Glutamatergic neuron (in vitro differentiated cells): ENCODE measurements around the gene SIN3A. TPM values are rescaled to one million over a fixed set of nuclear protein-coding genes. Genes with fewer than 3 reads are reported as not detected.

Experiments used
- DNase-seq: peaks from one replicate; pipeline ENCODE4 v3.0.0; 2022
- H3K27ac Mint-ChIP-seq: one replicate; pipeline ENCODE4 v1.8.0; 2020; ENCODE audit warnings: mild to moderate bottlenecking, mixed read lengths, inconsistent platforms; ENCODE audit not compliant: unreplicated experiment
- H3K27me3 Mint-ChIP-seq: one replicate; pipeline ENCODE4 v1.8.0; 2020; ENCODE audit warnings: mild to moderate bottlenecking, moderate library complexity, mixed read lengths, inconsistent platforms; ENCODE audit not compliant: unreplicated experiment
- H3K36me3 Mint-ChIP-seq: one replicate; pipeline ENCODE4 v1.8.0; 2020; ENCODE audit warnings: mild to moderate bottlenecking, mixed read lengths, inconsistent platforms; ENCODE audit not compliant: unreplicated experiment
- H3K4me1 Mint-ChIP-seq: one replicate; pipeline ENCODE4 v1.8.0; 2020; ENCODE audit warnings: mild to moderate bottlenecking, low read depth, mixed read lengths, inconsistent platforms; ENCODE audit not compliant: unreplicated experiment
- H3K4me3 Mint-ChIP-seq: one replicate; pipeline ENCODE4 v1.8.0; 2020; ENCODE audit warnings: mild to moderate bottlenecking, mixed read lengths, inconsistent platforms; ENCODE audit not compliant: unreplicated experiment
- H3K9me3 Mint-ChIP-seq: one replicate; pipeline ENCODE4 v1.8.0; 2020; ENCODE audit warnings: mild to moderate bottlenecking, moderate library complexity, mixed read lengths, inconsistent platforms; ENCODE audit not compliant: unreplicated experiment
- microRNA-seq: library from miRNA; unstranded; fragments of <30 nt; microRNA quantifications from one replicate; pipeline ENCODE4, GENCODE V29; 2020; ENCODE audit not compliant: unreplicated experiment
- total RNA-seq: library from RNA; stranded (reverse); fragmentation: NEBNext Ultra II Directional; extraction: Animal tissue kit (Norgen Biotek cat#: 25700); gene quantifications from one replicate; pipeline ENCODE4 v1.2.1, GENCODE V29; 2021; ENCODE audit not compliant: unreplicated experiment
- TF ChIP-seq, protein P1 (sequence below): fragments of 200-600 bp; sonication (generic); IDR thresholded peaks from one replicate; pipeline ENCODE4 v1.5.0; 2021; ENCODE audit not compliant: partially characterized antibody, unreplicated experiment

SIN3A gene
- total RNA-seq, 1 donor from 2014 or later, result 45.4 TPM

- peaks cover 2% of the 10 kb centered on the region for H3K27me3 Mint-ChIP-seq
- H3K4me1 Mint-ChIP-seq, result no peaks in the 10 kb centered on the region
- H3K36me3 Mint-ChIP-seq, result no peaks in the 10 kb centered on the region
- no peaks in the 10 kb centered on the region for H3K9me3 Mint-ChIP-seq
- H3K4me3 Mint-ChIP-seq, result no peak overlapping the region
- DNase-seq, result no peak
- TF ChIP-seq, protein P1, sequence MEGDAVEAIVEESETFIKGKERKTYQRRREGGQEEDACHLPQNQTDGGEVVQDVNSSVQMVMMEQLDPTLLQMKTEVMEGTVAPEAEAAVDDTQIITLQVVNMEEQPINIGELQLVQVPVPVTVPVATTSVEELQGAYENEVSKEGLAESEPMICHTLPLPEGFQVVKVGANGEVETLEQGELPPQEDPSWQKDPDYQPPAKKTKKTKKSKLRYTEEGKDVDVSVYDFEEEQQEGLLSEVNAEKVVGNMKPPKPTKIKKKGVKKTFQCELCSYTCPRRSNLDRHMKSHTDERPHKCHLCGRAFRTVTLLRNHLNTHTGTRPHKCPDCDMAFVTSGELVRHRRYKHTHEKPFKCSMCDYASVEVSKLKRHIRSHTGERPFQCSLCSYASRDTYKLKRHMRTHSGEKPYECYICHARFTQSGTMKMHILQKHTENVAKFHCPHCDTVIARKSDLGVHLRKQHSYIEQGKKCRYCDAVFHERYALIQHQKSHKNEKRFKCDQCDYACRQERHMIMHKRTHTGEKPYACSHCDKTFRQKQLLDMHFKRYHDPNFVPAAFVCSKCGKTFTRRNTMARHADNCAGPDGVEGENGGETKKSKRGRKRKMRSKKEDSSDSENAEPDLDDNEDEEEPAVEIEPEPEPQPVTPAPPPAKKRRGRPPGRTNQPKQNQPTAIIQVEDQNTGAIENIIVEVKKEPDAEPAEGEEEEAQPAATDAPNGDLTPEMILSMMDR, result no peak
- no peak overlapping the region for H3K27ac Mint-ChIP-seq
Measured at GRCh38 chr15:75327005-75327404, 124.5 kb downstream of the SIN3A start.

- Mint-ChIP-seq H3K27ac (no peak overlapping the region), H3K4me3 (no peak overlapping the region), H3K27me3 (peaks cover 3% of the 10 kb centered on the region), H3K4me1 (no peaks in the 10 kb centered on the region), H3K36me3 (no peaks in the 10 kb centered on the region), H3K9me3 (no peaks in the 10 kb centered on the region)
- no peak for DNase-seq
- TF ChIP-seq, protein P1, result no peak
Measured at GRCh38 chr15:75325922-75326321, 125.6 kb downstream of the SIN3A start.

DNA sequence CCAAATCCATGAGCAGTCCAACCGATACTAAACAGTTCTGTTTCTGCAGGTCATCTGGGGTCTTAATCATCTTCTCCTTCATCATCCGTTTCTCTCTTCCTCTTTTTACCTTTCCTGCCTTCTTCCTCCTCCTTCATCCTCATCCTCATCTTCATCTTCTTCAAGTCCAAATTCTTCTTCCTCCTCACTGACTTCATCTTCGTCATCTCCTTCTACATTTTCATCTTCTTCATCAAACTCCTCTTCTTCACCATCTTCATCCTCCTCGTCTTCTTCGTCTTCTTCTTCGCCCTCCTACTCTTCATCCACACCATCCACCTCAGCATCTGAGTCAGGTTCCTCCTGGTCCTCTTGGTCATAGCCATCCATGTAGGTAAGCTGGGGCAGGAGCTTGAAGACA is 129.8 kb downstream of the SIN3A start:
- TF ChIP-seq, protein P1, result no peak
- DNase-seq, result no peak
- Mint-ChIP-seq H3K27me3 (peaks cover 3% of the 10 kb centered on the region), H3K9me3 (peaks cover 2% of the 10 kb centered on the region), H3K4me3 (no peak overlapping the region), H3K36me3 (no peaks in the 10 kb centered on the region), H3K27ac (no peak overlapping the region), H3K4me1 (no peaks in the 10 kb centered on the region)

Small RNAs within 50 kb of the gene (microRNA-seq; reads per million reads assigned to microRNA genes)
- not detected for gene MIR631

Other genes starting within 250 kb of the SIN3A start
- 9.0 TPM for gene C15orf39, start 249.8 kb downstream of the SIN3A start, total RNA-seq
- not detected for gene GOLGA6C, start 193.4 kb downstream of the SIN3A start, total RNA-seq
- gene GOLGA6D, start 168.9 kb downstream of the SIN3A start, total RNA-seq, result not detected
- 66.2 TPM for gene COMMD4, start 115.6 kb downstream of the SIN3A start, total RNA-seq
- gene NEIL1, start 104.7 kb downstream of the SIN3A start, total RNA-seq, result 11.8 TPM
- gene MAN2C1, start 83.1 kb downstream of the SIN3A start, total RNA-seq, result 300 TPM
- gene PTPN9, start 127.6 kb upstream of the SIN3A start, total RNA-seq, result 138 TPM
- gene SNUPN, start 174.0 kb upstream of the SIN3A start, total RNA-seq, result 15.5 TPM
- 33.6 TPM for gene IMP3, start 188.5 kb upstream of the SIN3A start, total RNA-seq
- 21.2 TPM for gene SNX33, start 196.2 kb upstream of the SIN3A start, total RNA-seq